Lower lobe of right lung (tissue), 2 donors: ENCODE measurements around the gene MBOAT1. TPM values are rescaled to one million over a fixed set of nuclear protein-coding genes. Genes with fewer than 3 reads are reported as not detected.

ENCODE experiments used
- ATAC-seq, 2 donors: fragments of 200-7000 bp; cut with Tn5 transposase; one replicate each; pipeline ENCODE4 v1.9.1; 2020 to 2022; ENCODE audit warnings: mild to moderate bottlenecking in 2 of 2, moderate library complexity in 2 of 2
- DNase-seq: peaks from one replicate; pipeline ENCODE4 v3.0.0-alpha.2; 2020
- H3K27ac ChIP-seq: fragments of 200-600 bp; one replicate; pipeline ENCODE4 v1.8.0; 2022
- H3K27me3 ChIP-seq: fragments of 200-600 bp; one replicate; pipeline ENCODE4 v1.8.0; 2022; ENCODE audit warnings: low read depth
- H3K36me3 ChIP-seq: fragments of 200-600 bp; one replicate; pipeline ENCODE4 v1.8.0; 2022; ENCODE audit warnings: mild to moderate bottlenecking
- H3K4me1 ChIP-seq: fragments of 200-600 bp; one replicate; pipeline ENCODE4 v1.8.0; 2022
- H3K4me3 ChIP-seq: fragments of 200-600 bp; one replicate; pipeline ENCODE4 v1.8.0; 2022; ENCODE audit warnings: mild to moderate bottlenecking
- H3K9me3 ChIP-seq: fragments of 200-600 bp; one replicate; pipeline ENCODE4 v1.8.0; 2022
- intact Hi-C: fragments of 100-400 bp; cut with DNase I; formaldehyde crosslinking; loops from one replicate; pipeline ENCODE4 v1.11.0; 2022
- total RNA-seq: library from RNA; stranded (reverse); fragmentation: NEBNext Ultra II Directional; extraction: Animal tissue kit (Norgen Biotek cat#: 25700); gene quantifications from one replicate; pipeline ENCODE4 v1.2.1, GENCODE V29; 2021
- TF ChIP-seq, protein P1 (sequence below): fragments of 200-600 bp; IDR thresholded peaks from one replicate; pipeline ENCODE4 v1.8.0; 2022; ENCODE audit warnings: antibody characterized with exemption, mild to moderate bottlenecking
- donor health status: DM: no; HTN: yes; CAD: no; lungs with severe emphysema.

MBOAT1 gene
- total RNA-seq, 1 donor from 2014 or later: 13.1 TPM

DNA sequence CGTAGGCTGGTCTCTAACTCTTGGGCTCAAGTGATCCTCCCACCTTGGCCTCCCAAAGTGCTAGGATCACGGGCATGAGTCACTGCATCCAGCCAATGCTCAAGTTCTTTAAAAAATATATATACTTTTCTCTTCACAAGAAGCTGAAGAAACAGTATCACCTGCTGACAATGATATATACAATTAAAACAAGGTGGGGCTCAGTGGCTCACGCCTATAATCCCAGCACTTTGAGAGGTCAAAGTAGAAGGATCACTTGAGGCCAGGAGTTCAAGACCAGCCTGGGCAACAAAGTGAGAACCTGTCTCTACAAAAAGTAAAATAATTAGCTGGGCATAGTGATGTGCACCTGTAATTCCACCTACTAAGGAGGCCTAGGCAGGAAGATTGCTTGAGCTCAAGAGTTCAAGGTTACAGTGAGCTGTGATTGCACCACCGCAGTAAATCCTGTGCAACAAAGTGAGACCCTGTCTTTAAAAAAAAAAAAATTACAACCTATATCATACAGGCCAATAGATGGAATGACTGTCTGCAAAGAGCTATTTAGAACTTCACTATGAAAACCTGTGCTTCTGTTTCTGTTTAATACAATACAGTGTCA, 36.4 kb downstream of the MBOAT1 start:
- no peak for DNase-seq
- H3K27ac ChIP-seq: no peak overlapping the region
- intact Hi-C loops: no loop called here
- no peaks in the 10 kb centered on the region for H3K4me1 ChIP-seq
- no peaks in the 10 kb centered on the region for H3K27me3 ChIP-seq
- TF ChIP-seq, protein P1, sequence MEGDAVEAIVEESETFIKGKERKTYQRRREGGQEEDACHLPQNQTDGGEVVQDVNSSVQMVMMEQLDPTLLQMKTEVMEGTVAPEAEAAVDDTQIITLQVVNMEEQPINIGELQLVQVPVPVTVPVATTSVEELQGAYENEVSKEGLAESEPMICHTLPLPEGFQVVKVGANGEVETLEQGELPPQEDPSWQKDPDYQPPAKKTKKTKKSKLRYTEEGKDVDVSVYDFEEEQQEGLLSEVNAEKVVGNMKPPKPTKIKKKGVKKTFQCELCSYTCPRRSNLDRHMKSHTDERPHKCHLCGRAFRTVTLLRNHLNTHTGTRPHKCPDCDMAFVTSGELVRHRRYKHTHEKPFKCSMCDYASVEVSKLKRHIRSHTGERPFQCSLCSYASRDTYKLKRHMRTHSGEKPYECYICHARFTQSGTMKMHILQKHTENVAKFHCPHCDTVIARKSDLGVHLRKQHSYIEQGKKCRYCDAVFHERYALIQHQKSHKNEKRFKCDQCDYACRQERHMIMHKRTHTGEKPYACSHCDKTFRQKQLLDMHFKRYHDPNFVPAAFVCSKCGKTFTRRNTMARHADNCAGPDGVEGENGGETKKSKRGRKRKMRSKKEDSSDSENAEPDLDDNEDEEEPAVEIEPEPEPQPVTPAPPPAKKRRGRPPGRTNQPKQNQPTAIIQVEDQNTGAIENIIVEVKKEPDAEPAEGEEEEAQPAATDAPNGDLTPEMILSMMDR: no peak
- ATAC-seq: no peak
- no peaks in the 10 kb centered on the region for H3K9me3 ChIP-seq
- no peak overlapping the region for H3K4me3 ChIP-seq
- no peaks in the 10 kb centered on the region for H3K36me3 ChIP-seq

DNA sequence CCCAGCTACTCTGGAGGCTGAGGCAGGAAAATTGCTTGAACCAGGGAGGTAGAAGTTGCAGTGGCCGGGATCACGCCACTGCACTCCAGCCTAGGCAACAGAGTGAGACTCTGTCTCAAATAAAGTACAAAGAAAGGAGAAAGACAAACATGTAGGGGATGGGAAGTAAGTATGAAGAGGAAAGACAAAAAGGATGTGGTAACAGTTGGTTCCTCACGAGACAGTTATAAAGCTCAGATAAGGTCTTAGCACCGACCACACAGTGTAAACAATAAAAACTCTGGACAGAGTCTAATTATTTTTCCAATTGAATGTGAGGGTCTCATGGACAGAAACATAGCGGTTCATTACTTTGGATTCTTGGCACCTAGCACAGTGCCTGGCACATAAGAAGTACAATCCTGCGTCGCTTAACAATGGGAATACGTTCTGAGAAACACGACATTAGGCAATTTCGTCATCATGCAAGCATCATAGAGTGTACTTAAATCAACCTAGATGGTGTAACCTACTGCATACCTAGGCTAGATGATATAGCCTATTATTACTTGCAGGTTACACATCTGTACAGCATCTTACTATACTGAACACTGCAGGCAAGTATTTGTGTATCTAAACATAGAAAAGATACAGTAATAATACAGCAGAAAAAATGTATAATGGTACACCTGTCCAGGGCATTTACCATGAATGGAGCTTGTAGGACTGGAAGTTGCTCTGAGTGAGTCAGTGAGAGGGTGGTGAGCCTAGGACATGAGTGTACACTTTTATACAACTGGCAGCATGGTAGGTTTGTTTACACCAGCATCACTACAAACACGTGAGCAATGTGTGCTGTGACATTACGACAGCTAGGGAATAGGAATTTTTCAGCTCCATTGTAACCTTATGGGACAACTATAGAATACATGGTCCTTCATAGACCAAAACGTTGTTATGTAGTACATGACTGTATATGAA, 38.2 kb downstream of the MBOAT1 start:
- H3K4me3 ChIP-seq: no peak overlapping the region

DNA sequence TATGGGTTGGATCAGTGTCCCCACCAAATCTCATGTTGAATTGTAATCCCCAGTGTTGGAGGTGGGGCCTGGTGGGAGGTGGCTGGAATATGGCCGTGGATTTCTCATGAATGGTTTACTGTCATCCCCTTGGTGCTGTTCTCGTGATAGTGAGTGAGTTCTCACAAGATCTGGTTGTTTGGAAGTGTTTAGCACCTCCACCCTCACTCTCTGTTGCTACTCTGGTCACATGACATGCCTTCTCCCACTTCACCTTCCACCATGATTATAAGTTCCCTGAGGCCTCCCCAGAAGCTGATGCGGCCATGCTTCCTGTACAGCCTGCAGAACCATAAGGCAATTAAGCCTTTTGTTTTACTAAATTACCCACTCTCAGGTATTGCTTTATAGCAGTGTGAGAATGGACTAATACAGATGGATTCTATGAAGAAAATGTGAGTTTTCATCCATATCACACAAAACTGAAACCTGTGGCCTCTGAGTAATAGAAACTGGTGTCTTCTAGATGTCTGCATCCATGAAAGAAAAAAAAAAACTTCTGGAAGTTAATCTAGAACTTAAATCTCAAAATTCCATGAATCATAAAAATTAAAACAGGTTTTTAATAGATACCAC, 39.3 kb downstream of the MBOAT1 start:
- Histone ChIP-seq H3K36me3 (no peaks in the 10 kb centered on the region), H3K27me3 (no peaks in the 10 kb centered on the region), H3K9me3 (no peaks in the 10 kb centered on the region), H3K4me3 (no peak overlapping the region), H3K4me1 (peaks cover 11% of the 10 kb centered on the region), H3K27ac (no peak overlapping the region)
- no peak for ATAC-seq
- intact Hi-C loops: no loop called here
- no peak for DNase-seq
- TF ChIP-seq, protein P1: no peak

More for the DNA sequence above, 38.2 kb downstream of the MBOAT1 start:
- ATAC-seq (peak; percentile 47 to 71), DNase-seq (no peak)
- no peaks in the 10 kb centered on the region for H3K27me3 ChIP-seq
- H3K9me3 ChIP-seq: no peaks in the 10 kb centered on the region
- intact Hi-C loops: no loop called here
- H3K36me3 ChIP-seq: no peaks in the 10 kb centered on the region
- peaks cover 9% of the 10 kb centered on the region for H3K4me1 ChIP-seq
- H3K27ac ChIP-seq: peak overlapping the region; percentile 46
- TF ChIP-seq, protein P1: no peak

DNA sequence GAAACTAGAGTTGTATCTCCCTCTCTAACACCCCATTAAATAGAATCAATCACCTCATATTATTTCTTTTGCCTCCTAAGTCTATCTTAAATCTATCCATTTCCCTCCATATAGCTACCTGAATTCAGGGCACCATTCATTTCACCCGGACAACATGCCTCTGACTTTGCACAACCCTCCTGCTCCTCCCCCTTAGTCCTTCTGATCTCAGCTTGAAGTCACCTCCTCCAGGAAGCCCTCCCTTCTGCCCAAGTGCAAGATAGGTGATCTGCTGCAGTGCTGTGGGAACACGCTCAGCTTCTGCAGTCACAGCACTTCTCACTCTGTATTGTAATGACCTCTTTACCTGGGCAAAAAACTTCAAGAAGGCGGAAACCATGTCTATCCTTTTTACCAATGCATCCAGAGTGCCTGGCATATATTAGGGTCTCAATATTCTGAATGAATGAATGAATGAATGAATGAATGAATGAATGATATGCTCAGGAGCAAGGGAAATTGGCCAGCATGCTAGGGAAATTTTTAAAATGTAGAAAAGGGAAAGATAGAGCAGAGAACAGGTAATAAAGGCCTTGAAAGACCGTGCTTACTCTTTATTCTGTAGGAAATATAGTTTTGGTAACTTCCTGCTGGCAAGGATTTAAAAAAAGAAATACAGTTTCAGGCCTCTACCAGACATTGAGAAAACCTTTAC, 41.7 kb downstream of the MBOAT1 start:
- intact Hi-C loops: no loop called here
- ATAC-seq (no peak), DNase-seq (no peak)
- Histone ChIP-seq H3K4me1 (peaks cover 16% of the 10 kb centered on the region), H3K27me3 (no peaks in the 10 kb centered on the region), H3K27ac (no peak overlapping the region), H3K4me3 (no peak overlapping the region), H3K9me3 (no peaks in the 10 kb centered on the region), H3K36me3 (no peaks in the 10 kb centered on the region)
- TF ChIP-seq, protein P1: no peak

DNA sequence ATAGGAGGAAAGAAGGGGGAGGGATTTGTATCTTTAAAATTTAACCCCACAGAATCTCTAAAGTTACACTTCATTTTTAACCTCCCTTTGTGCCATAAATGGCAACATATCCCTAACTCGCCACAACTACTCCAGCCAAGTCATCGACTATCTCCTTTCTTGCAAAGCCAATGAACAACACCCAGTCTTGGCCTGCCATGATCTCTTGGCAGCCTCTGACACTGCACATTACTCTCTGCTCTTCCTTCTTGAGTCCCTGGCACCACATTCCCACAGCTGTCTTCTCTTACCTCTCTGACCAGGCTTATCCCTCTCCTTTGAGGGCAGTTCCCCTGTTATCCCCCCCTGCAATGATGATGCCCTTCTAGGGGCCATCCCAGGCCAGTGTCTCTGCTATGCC, 42.5 kb downstream of the MBOAT1 start:
- Histone ChIP-seq H3K4me3 (no peak overlapping the region), H3K36me3 (no peaks in the 10 kb centered on the region), H3K27me3 (no peaks in the 10 kb centered on the region), H3K9me3 (no peaks in the 10 kb centered on the region), H3K4me1 (peaks cover 16% of the 10 kb centered on the region), H3K27ac (peak overlapping the region; percentile 63)
- TF ChIP-seq, protein P1: no peak
- DNase-seq (no peak), ATAC-seq (no peak)
- intact Hi-C loops: no loop called here
